ENCODE results near the gene FRMPD2. TPM values are rescaled to one million over a fixed set of nuclear protein-coding genes. Genes with fewer than 3 reads are reported as not detected.
"Not testable (repeated sequence)": the region's sequence is repeated elsewhere in the genome, so short reads cannot be mapped to it uniquely, and the experiment has no call there.

The FRMPD2 gene
- total RNA-seq, 2 donors from 2014 or later, result 0.17 TPM; not detected in 1

DNA sequence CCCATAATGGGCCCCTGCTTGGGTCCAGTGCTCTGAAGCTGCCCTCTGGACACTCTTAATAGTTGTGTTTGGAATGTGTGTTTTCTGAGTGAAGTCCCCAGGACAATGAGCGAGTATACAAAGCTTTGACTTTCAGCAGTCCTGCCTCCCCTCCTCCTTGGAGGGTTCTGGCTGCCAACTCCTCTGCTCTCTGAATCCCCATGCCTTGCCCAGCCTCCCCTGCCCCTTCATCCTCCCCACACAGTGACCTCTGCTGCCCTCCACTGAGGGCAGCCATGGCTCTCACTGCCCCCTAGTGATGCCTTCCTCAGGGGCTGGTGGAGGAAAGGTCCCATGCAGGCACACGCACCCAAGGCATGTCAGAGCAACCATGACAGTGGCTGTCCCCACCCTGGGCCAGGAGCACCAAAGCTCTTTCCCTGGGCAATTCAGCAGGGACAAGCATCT lies 40.9 kb downstream of the FRMPD2 start:
- H3K36me3 Mint-ChIP-seq (ENCODE audit: low read depth), result no peaks in the 10 kb centered on the region
- peaks cover 39% of the 10 kb centered on the region for H3K27me3 Mint-ChIP-seq
- ATAC-seq (no peak), DNase-seq (no peak)
- H3K27ac Mint-ChIP-seq, result no peak overlapping the region
- H3K4me1 Mint-ChIP-seq, result no peaks in the 10 kb centered on the region
- no peak overlapping the region for H3K4me3 Mint-ChIP-seq
- no peaks in the 10 kb centered on the region for H3K9me3 ChIP-seq (ENCODE audit: control insufficient read depth, low read length, poor library complexity, severe bottlenecking)

GRCh38 chr10:48232717-48233447 lies 41.6 kb downstream of the FRMPD2 start:
- Mint-ChIP-seq H3K27ac (no peak overlapping the region), H3K4me1 (no peaks in the 10 kb centered on the region), H3K36me3 (ENCODE audit: low read depth) (no peaks in the 10 kb centered on the region), H3K27me3 (peaks cover 39% of the 10 kb centered on the region), H3K4me3 (no peak overlapping the region)
- no peaks in the 10 kb centered on the region for H3K9me3 ChIP-seq (ENCODE audit: control insufficient read depth, low read length, poor library complexity, severe bottlenecking)
- DNase-seq (no peak), ATAC-seq (no peak)

DNA sequence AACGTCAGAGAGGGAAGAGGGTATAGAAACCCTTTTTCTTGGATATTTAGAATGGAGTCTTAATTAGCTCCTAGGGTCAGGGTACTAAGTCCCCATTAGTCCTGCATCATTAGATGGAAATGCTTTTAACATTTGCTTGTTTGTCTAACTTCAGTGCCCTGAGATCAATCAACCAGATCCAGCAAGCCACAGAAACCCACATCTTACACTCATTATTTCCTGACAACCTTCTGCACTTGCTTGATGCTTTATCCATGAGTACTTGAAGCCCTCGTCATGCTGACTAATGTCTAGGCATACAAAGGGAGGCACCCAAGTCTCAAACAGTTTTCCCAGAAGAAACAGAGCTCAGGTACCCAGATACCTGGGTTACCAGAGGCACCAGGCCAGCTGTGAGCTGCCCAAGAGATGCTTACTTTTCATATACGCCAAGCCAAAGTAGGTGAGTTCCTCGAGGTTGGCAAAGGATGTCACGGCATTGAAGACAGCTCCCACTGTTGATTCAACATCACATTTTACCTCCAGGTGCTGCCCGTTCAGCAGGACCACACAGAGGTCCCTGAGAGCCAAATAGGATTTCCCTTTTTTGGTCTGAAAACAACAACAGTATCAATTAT lies 42.7 kb downstream of the FRMPD2 start:
- ATAC-seq, result no peak
- DNase-seq, result no peak
- no peaks in the 10 kb centered on the region for H3K4me1 Mint-ChIP-seq
- H3K27ac Mint-ChIP-seq, result no peak overlapping the region
- H3K27me3 Mint-ChIP-seq, result peaks cover 47% of the 10 kb centered on the region
- no peaks in the 10 kb centered on the region for H3K9me3 ChIP-seq (ENCODE audit: control insufficient read depth, low read length, poor library complexity, severe bottlenecking)
- no peaks in the 10 kb centered on the region for H3K36me3 Mint-ChIP-seq (ENCODE audit: low read depth)
- no peak overlapping the region for H3K4me3 Mint-ChIP-seq

DNA sequence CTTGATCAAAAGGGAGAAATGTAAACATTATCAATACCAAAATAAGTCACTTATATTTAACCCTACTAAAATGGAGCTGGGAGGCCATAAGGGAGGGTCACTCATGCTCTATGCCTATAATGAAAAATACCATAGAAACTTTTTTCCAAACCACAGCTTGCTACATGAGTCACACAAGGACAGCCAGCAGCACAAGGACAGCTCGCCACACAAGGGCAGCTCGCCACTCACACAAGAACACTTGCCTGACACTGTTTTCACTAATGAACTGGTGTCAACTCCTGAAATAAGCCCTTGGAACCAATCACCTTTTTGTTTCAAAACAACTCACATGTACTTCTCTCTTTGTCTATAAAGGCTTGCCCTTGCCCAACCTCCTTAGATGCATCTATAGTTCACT lies 43.3 kb downstream of the FRMPD2 start:
- peaks cover 51% of the 10 kb centered on the region for H3K27me3 Mint-ChIP-seq
- no peak overlapping the region for H3K27ac Mint-ChIP-seq
- DNase-seq, result no peak
- H3K9me3 ChIP-seq (ENCODE audit: control insufficient read depth, low read length, poor library complexity, severe bottlenecking), result no peaks in the 10 kb centered on the region
- ATAC-seq, result no peak
- no peak overlapping the region for H3K4me3 Mint-ChIP-seq
- no peaks in the 10 kb centered on the region for H3K4me1 Mint-ChIP-seq
- no peaks in the 10 kb centered on the region for H3K36me3 Mint-ChIP-seq (ENCODE audit: low read depth)

- Mint-ChIP-seq H3K4me1 (peaks cover 10% of the 10 kb centered on the region), H3K36me3 (ENCODE audit: low read depth) (no peaks in the 10 kb centered on the region)
- no peak for ATAC-seq
Measured at GRCh38 chr10:48227213-48227612, 47.3 kb downstream of the FRMPD2 start.

GRCh38 chr10:48224979-48225560 lies 49.4 kb downstream of the FRMPD2 start:
- no peaks in the 10 kb centered on the region for H3K36me3 Mint-ChIP-seq (ENCODE audit: low read depth)
- peaks cover 10% of the 10 kb centered on the region for H3K4me1 Mint-ChIP-seq
- H3K4me3 Mint-ChIP-seq, result peak overlapping the region; percentile 39
- DNase-seq (no peak), ATAC-seq (no peak)
- no peak overlapping the region for H3K27ac Mint-ChIP-seq
- peaks cover 27% of the 10 kb centered on the region for H3K27me3 Mint-ChIP-seq
- no peaks in the 10 kb centered on the region for H3K9me3 ChIP-seq (ENCODE audit: control insufficient read depth, low read length, poor library complexity, severe bottlenecking)

More at GRCh38 chr10:48227213-48227612, 47.3 kb downstream of the FRMPD2 start:
- H3K27ac Mint-ChIP-seq, result peak overlapping the region; percentile 43
- H3K27me3 Mint-ChIP-seq, result peaks cover 42% of the 10 kb centered on the region
- H3K9me3 ChIP-seq (ENCODE audit: control insufficient read depth, low read length, poor library complexity, severe bottlenecking), result no peaks in the 10 kb centered on the region
- no peak overlapping the region for H3K4me3 Mint-ChIP-seq
- DNase-seq, result no peak

GRCh38 chr10:48224296-48224695 lies 50.2 kb downstream of the FRMPD2 start:
- Mint-ChIP-seq H3K4me3 (peak overlapping the region; percentile 12), H3K27ac (no peak overlapping the region), H3K27me3 (peaks cover 31% of the 10 kb centered on the region), H3K36me3 (ENCODE audit: low read depth) (no peaks in the 10 kb centered on the region), H3K4me1 (peaks cover 10% of the 10 kb centered on the region)
- DNase-seq, result no peak
- H3K9me3 ChIP-seq (ENCODE audit: control insufficient read depth, low read length, poor library complexity, severe bottlenecking), result no peaks in the 10 kb centered on the region
- ATAC-seq, result no peak

- peaks cover 39% of the 10 kb centered on the region for H3K27me3 Mint-ChIP-seq
- no peak overlapping the region for H3K4me3 Mint-ChIP-seq
- ATAC-seq (no peak), DNase-seq (no peak)
- H3K36me3 Mint-ChIP-seq (ENCODE audit: low read depth), result no peaks in the 10 kb centered on the region
- peaks cover 10% of the 10 kb centered on the region for H3K4me1 Mint-ChIP-seq
- H3K9me3 ChIP-seq (ENCODE audit: control insufficient read depth, low read length, poor library complexity, severe bottlenecking), result no peaks in the 10 kb centered on the region
- H3K27ac Mint-ChIP-seq, result no peak overlapping the region
Measured at GRCh38 chr10:48221814-48222213, 52.7 kb downstream of the FRMPD2 start.

DNA sequence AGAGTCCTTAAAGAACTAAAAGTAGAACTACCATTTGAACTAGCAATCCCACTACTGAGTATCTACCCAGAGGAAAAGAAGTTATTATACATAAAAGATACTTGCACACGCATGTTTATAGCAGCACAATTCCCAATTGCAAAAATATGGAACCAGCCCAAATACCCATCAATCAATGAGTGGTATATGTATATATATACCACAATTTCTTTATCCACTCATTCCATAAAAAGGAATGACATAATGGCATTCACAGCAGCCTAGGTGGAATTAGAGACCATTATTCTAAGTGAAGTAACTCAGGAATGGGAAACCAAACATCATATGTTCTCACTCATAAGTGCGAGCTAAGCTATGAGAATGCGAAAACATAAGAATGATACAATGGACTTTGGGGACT lies 53.5 kb downstream of the FRMPD2 start:
- not testable (repeated sequence) for H3K4me3 Mint-ChIP-seq; ATAC-seq; DNase-seq; H3K27ac Mint-ChIP-seq; H3K9me3 ChIP-seq (ENCODE audit: control insufficient read depth, low read length, poor library complexity, severe bottlenecking); H3K36me3 Mint-ChIP-seq (ENCODE audit: low read depth)
- Mint-ChIP-seq H3K4me1 (peaks cover 10% of the 10 kb centered on the region), H3K27me3 (peaks cover 31% of the 10 kb centered on the region)

DNA sequence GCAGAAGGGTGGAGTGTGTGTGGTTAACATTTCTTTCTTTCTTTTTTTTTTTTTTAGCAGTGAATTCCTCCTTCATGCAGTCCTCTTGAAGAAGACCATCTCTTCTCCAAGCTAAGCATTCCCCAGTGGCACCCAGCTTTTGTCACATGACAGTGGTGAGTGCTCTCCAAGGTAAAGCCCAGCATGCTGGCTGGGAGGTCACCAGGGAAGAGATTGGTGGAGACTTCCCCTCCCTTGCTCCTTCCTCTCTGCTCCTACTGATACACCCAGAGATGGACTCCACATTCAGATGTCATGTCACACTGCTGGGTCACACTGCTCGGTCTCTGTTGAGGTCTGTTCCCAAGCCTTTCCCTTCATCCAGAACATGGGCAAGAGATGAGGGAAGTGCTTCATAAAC lies 55.3 kb downstream of the FRMPD2 start:
- no peak for DNase-seq
- no peaks in the 10 kb centered on the region for H3K9me3 ChIP-seq (ENCODE audit: control insufficient read depth, low read length, poor library complexity, severe bottlenecking)
- no peaks in the 10 kb centered on the region for H3K4me1 Mint-ChIP-seq
- H3K27ac Mint-ChIP-seq, result no peak overlapping the region
- H3K4me3 Mint-ChIP-seq, result no peak overlapping the region
- peaks cover 25% of the 10 kb centered on the region for H3K27me3 Mint-ChIP-seq
- ATAC-seq, result no peak
- H3K36me3 Mint-ChIP-seq (ENCODE audit: low read depth), result no peaks in the 10 kb centered on the region

DNA sequence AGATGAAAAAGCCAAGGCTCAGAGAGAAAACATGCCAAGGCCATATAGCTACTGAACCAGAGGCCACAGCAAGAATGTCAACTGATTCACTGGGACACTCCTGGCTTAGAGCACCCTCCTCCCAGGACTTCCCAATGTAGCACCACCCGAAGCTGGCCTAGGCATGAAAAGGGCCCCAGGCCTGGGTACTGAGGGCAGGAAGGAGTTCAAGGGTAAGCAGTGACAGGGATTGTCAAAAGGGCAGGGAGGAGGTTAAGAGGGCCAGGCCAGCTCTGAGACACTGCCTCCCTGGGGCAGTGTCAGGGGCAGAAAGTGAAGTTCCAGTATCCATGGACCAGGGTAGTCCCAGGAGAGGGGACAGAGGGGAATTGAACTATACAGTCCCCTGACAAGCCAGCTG lies 57.8 kb downstream of the FRMPD2 start:
- no peak for DNase-seq
- Mint-ChIP-seq H3K4me3 (no peak overlapping the region), H3K27me3 (peaks cover 27% of the 10 kb centered on the region), H3K36me3 (ENCODE audit: low read depth) (no peaks in the 10 kb centered on the region), H3K4me1 (no peaks in the 10 kb centered on the region), H3K27ac (no peak overlapping the region)
- H3K9me3 ChIP-seq (ENCODE audit: control insufficient read depth, low read length, poor library complexity, severe bottlenecking), result no peaks in the 10 kb centered on the region
- no peak for ATAC-seq

GRCh38 chr10:48216204-48216505 lies 58.3 kb downstream of the FRMPD2 start:
- Mint-ChIP-seq H3K27me3 (peaks cover 29% of the 10 kb centered on the region), H3K4me1 (no peaks in the 10 kb centered on the region), H3K27ac (no peak overlapping the region), H3K36me3 (ENCODE audit: low read depth) (no peaks in the 10 kb centered on the region), H3K4me3 (no peak overlapping the region)
- ATAC-seq (no peak), DNase-seq (no peak)
- no peaks in the 10 kb centered on the region for H3K9me3 ChIP-seq (ENCODE audit: control insufficient read depth, low read length, poor library complexity, severe bottlenecking)

DNA sequence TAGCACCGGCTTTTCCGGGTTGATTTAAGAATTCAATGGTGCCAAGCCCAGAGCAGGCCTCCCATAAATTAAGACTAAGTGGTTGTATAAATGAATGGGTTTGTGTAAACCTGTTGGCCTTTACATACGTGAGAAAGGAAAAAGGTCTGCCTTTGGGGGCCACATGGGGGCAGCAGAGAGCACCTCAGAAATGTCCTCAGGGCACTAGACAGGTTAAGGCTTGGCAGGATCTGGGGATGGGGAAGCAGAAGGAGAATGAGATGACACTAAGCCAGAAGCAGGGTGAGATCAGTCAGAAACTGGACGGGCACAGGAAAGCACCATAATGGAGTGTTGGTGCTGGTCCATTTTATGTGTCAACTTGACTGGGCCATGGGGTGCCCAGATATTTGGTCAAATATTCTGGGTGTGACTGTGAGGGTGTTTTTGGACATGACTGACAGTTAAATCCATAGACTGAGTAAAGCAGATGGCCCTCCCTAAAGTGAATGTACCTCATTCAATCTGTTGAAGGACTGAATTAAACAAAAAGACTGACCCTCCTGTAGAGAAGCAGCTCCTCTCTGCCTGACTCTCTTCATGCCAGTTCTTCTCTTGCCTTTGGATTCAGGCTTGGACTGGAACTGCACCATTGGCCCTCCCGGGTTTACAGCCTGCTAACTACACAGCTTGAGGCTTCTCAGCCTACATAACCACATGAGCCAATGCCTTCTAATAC lies 58.9 kb downstream of the FRMPD2 start:
- H3K27me3 Mint-ChIP-seq, result peaks cover 34% of the 10 kb centered on the region
- H3K27ac Mint-ChIP-seq, result no peak overlapping the region
- no peak for ATAC-seq
- H3K9me3 ChIP-seq (ENCODE audit: control insufficient read depth, low read length, poor library complexity, severe bottlenecking), result no peaks in the 10 kb centered on the region
- no peak for DNase-seq
- H3K4me1 Mint-ChIP-seq, result no peaks in the 10 kb centered on the region
- no peaks in the 10 kb centered on the region for H3K36me3 Mint-ChIP-seq (ENCODE audit: low read depth)
- H3K4me3 Mint-ChIP-seq, result no peak overlapping the region
